Activated naive CD8-positive, alpha-beta T cell treated with anti-CD3 and anti-CD28 coated beads, Interleukin-2, amount 10 ng/mL, durations not matched to agents 7 days and 5 days (primary cell): ENCODE measurements around the gene KRTAP17-1. TPM values are rescaled to one million over a fixed set of nuclear protein-coding genes. Genes with fewer than 3 reads are reported as not detected.
"Not testable (repeated sequence)": the region's sequence is repeated elsewhere in the genome, so short reads cannot be mapped to it uniquely, and the experiment has no call there.

Experiments used
- ATAC-seq: fragments of 150-1000 bp; cut with Tn5 transposase; one replicate; pipeline ENCODE4 v1.10.0; 2021; ENCODE audit warnings: low read depth, moderate library complexity
- POLR2A ChIA-PET: fragments of 350-600 bp; sonication (Branson Sonifier 250); formaldehyde crosslinking; loops from one replicate; lab custom pipeline; 2021; ENCODE audit warnings: antibody characterized with exemption; lab: Charles Lee
- DNase-seq: peaks from one replicate; pipeline ENCODE4 v3.0.0; 2021
- H3K27ac Mint-ChIP-seq: one replicate; pipeline ENCODE4 v1.8.0; 2022; ENCODE audit warnings: mild to moderate bottlenecking, mixed read lengths
- H3K27me3 Mint-ChIP-seq: one replicate; pipeline ENCODE4 v1.8.0; 2022; ENCODE audit warnings: mild to moderate bottlenecking, moderate library complexity, mixed read lengths
- H3K36me3 Mint-ChIP-seq: one replicate; pipeline ENCODE4 v1.8.0; 2021; ENCODE audit warnings: mild to moderate bottlenecking, mixed read lengths
- H3K4me1 Mint-ChIP-seq: one replicate; pipeline ENCODE4 v1.8.0; 2021; ENCODE audit warnings: mixed read lengths
- H3K4me3 Mint-ChIP-seq: one replicate; pipeline ENCODE4 v1.8.0; 2022; ENCODE audit warnings: mild to moderate bottlenecking, moderate library complexity, mixed read lengths
- H3K9me3 Mint-ChIP-seq: one replicate; pipeline ENCODE4 v1.8.0; 2021; ENCODE audit warnings: mixed read lengths
- total RNA-seq, 2 experiments: library from RNA; stranded (reverse); gene quantifications; one replicate each; pipeline ENCODE4 v1.2.3, GENCODE V29; 2021

KRTAP17-1 gene
- total RNA-seq, 2 experiments from 2014 or later = not detected

- H3K9me3 Mint-ChIP-seq, H3K4me1 Mint-ChIP-seq, H3K27ac Mint-ChIP-seq, DNase-seq, ATAC-seq, H3K36me3 Mint-ChIP-seq, H3K4me3 Mint-ChIP-seq, POLR2A ChIA-PET, H3K27me3 Mint-ChIP-seq: not testable (repeated sequence)
Measured at GRCh38 chr17:41275648-41276190, 39.8 kb downstream of the KRTAP17-1 start, which contains the start of gene KRTAP9-7. TSS of gene KRTAP9-7 (plus strand) at chr17:41275698. CDS start at chr17:41275698, 0 bp downstream.

- Mint-ChIP-seq H3K4me1 (no peaks in the 10 kb centered on the region), H3K27me3 (peaks cover 10% of the 10 kb centered on the region), H3K27ac (no peak overlapping the region), H3K36me3 (no peaks in the 10 kb centered on the region), H3K9me3 (no peaks in the 10 kb centered on the region), H3K4me3 (no peak overlapping the region)
- POLR2A ChIA-PET = no interaction called here
- no peak for ATAC-seq
- DNase-seq = no peak
Measured at GRCh38 chr17:41271858-41272257, 43.7 kb downstream of the KRTAP17-1 start.

- ATAC-seq, POLR2A ChIA-PET, H3K27me3 Mint-ChIP-seq, H3K36me3 Mint-ChIP-seq, H3K4me3 Mint-ChIP-seq, H3K4me1 Mint-ChIP-seq, H3K9me3 Mint-ChIP-seq, H3K27ac Mint-ChIP-seq, DNase-seq: not testable (repeated sequence)
Measured at GRCh38 chr17:41271323-41271722, 44.2 kb downstream of the KRTAP17-1 start.

- DNase-seq (no peak), ATAC-seq (no peak)
- H3K36me3 Mint-ChIP-seq = no peaks in the 10 kb centered on the region
- no peaks in the 10 kb centered on the region for H3K9me3 Mint-ChIP-seq
- POLR2A ChIA-PET = no interaction called here
- H3K27ac Mint-ChIP-seq = no peak overlapping the region
- no peak overlapping the region for H3K4me3 Mint-ChIP-seq
- no peaks in the 10 kb centered on the region for H3K4me1 Mint-ChIP-seq
- no peaks in the 10 kb centered on the region for H3K27me3 Mint-ChIP-seq
Measured at GRCh38 chr17:41267711-41268110, 47.8 kb downstream of the KRTAP17-1 start.

- no peak for ATAC-seq
- H3K9me3 Mint-ChIP-seq = no peaks in the 10 kb centered on the region
- H3K27ac Mint-ChIP-seq = no peak within 1 kb of the TSS
- POLR2A ChIA-PET = no interaction called here
- no peak for DNase-seq
- no peaks in the 10 kb centered on the region for H3K4me1 Mint-ChIP-seq
- H3K4me3 Mint-ChIP-seq = no peak within 1 kb of the TSS
- peaks cover 2% of the 10 kb centered on the region for H3K36me3 Mint-ChIP-seq
- H3K27me3 Mint-ChIP-seq = peaks cover 8% of the 10 kb centered on the region
Measured at GRCh38 chr17:41265078-41265477, 50.4 kb downstream of the KRTAP17-1 start, which contains the start of gene KRTAP9-6. TSS of gene KRTAP9-6 (plus strand) at chr17:41265378. CDS start at chr17:41265378, 0 bp downstream.

Other genes starting within 250 kb of the KRTAP17-1 start
- gene KRTAP2-4, start 249.8 kb downstream of the KRTAP17-1 start, total RNA-seq = not detected
- gene KRTAP4-7, start 231.6 kb downstream of the KRTAP17-1 start, total RNA-seq = not detected
- gene KRTAP4-8, start 217.6 kb downstream of the KRTAP17-1 start, total RNA-seq = not detected
- gene KRTAP4-16, start 213.5 kb downstream of the KRTAP17-1 start, total RNA-seq = not detected
- gene KRTAP4-9, start 210.3 kb downstream of the KRTAP17-1 start, total RNA-seq = not detected
- not detected for gene KRTAP4-11, start 197.3 kb downstream of the KRTAP17-1 start, total RNA-seq
- not detected for gene KRTAP4-12, start 191.5 kb downstream of the KRTAP17-1 start, total RNA-seq
- not detected for gene KRTAP4-6, start 175.2 kb downstream of the KRTAP17-1 start, total RNA-seq
- gene KRTAP4-5, start 165.9 kb downstream of the KRTAP17-1 start, total RNA-seq = not detected
- not detected for gene KRTAP4-4, start 155.0 kb downstream of the KRTAP17-1 start, total RNA-seq
- not detected for gene KRTAP4-3, start 147.5 kb downstream of the KRTAP17-1 start, total RNA-seq
- not detected for gene KRTAP4-2, start 137.5 kb downstream of the KRTAP17-1 start, total RNA-seq
- gene KRTAP4-1, start 130.8 kb downstream of the KRTAP17-1 start, total RNA-seq = not detected
- not detected for gene KRTAP9-1, start 125.8 kb downstream of the KRTAP17-1 start, total RNA-seq
- not detected for gene KRTAP9-2, start 89.1 kb downstream of the KRTAP17-1 start, total RNA-seq
- gene KRTAP9-3, start 83.3 kb downstream of the KRTAP17-1 start, total RNA-seq = not detected
- not detected for gene KRTAP9-8, start 77.7 kb downstream of the KRTAP17-1 start, total RNA-seq
- not detected for gene KRTAP9-4, start 66.0 kb downstream of the KRTAP17-1 start, total RNA-seq
- not detected for gene KRTAP9-9, start 60.3 kb downstream of the KRTAP17-1 start, total RNA-seq
- not detected for gene KRTAP9-6, start 50.3 kb downstream of the KRTAP17-1 start, total RNA-seq
- not detected for gene KRTAP9-7, start 40.0 kb downstream of the KRTAP17-1 start, total RNA-seq
- not detected for gene KRTAP29-1, start 12.9 kb downstream of the KRTAP17-1 start, total RNA-seq
- gene KRTAP16-1, start 6.4 kb downstream of the KRTAP17-1 start, total RNA-seq = not detected
- gene KRT33A, start 35.1 kb upstream of the KRTAP17-1 start, total RNA-seq = not detected
- not detected for gene KRT33B, start 54.1 kb upstream of the KRTAP17-1 start, total RNA-seq
- gene KRT34, start 66.6 kb upstream of the KRTAP17-1 start, total RNA-seq = not detected
- not detected for gene KRT31, start 81.9 kb upstream of the KRTAP17-1 start, total RNA-seq
- not detected for gene KRT37, start 108.9 kb upstream of the KRTAP17-1 start, total RNA-seq
- not detected for gene KRT38, start 125.3 kb upstream of the KRTAP17-1 start, total RNA-seq
- gene KRT32, start 151.7 kb upstream of the KRTAP17-1 start, total RNA-seq = not detected
- not detected for gene KRT35, start 165.4 kb upstream of the KRTAP17-1 start, total RNA-seq
- not detected for gene KRT36, start 174.2 kb upstream of the KRTAP17-1 start, total RNA-seq
- not detected for gene KRT13, start 189.9 kb upstream of the KRTAP17-1 start, total RNA-seq
- not detected for gene KRT15, start 203.2 kb upstream of the KRTAP17-1 start, total RNA-seq
- gene KRT19, start 212.6 kb upstream of the KRTAP17-1 start, total RNA-seq = not detected